Heart right ventricle (tissue), 16 donors: Measurements from ENCODE around the gene BST2. TPM values are rescaled to one million over a fixed set of nuclear protein-coding genes. Genes with fewer than 3 reads are reported as not detected.

Experiments
- ATAC-seq, 8 donors: fragments of 200-7000 bp; cut with Tn5 transposase; one replicate each; pipeline ENCODE4 v1.9.1; 2020; ENCODE audit warnings: mild to moderate bottlenecking in 8 of 8, moderate library complexity in 8 of 8, moderate number of reproducible peaks in 1 of 8
- DNase-seq, 2 donors: peaks; one replicate each; pipeline ENCODE4 v3.0.0-alpha.2; 2020
- H3K27ac ChIP-seq, 10 donors: fragments of 200-600 bp; sonication (generic) in 2 of 10; one replicate each; pipeline versions ENCODE4 v1.5.0 to v1.8.0; 2020 to 2022; ENCODE audit warnings: mild to moderate bottlenecking in 3 of 10
- H3K27me3 ChIP-seq, 7 donors: fragments of 200-600 bp; one replicate each; pipeline ENCODE4 v1.8.0; 2021 to 2022; ENCODE audit warnings: mild to moderate bottlenecking in 2 of 7
- H3K36me3 ChIP-seq, 9 donors: fragments of 200-600 bp; sonication (generic) in 1 of 9; one replicate each; pipeline versions ENCODE4 v1.5.0 to v1.8.0; 2020 to 2022; ENCODE audit warnings: mild to moderate bottlenecking in 2 of 9
- H3K4me1 ChIP-seq, 9 donors: fragments of 200-600 bp; sonication (generic) in 1 of 9; one replicate each; pipeline versions ENCODE4 v1.5.0 to v1.8.0; 2020 to 2022; ENCODE audit warnings: mild to moderate bottlenecking in 4 of 9
- H3K4me3 ChIP-seq, 10 donors: fragments of 200-600 bp; sonication (generic) in 2 of 10; one replicate each; pipeline versions ENCODE4 v1.5.0 to v1.8.0; 2020 to 2022; ENCODE audit warnings: mild to moderate bottlenecking in 7 of 10, moderate library complexity in 2 of 10
- H3K9me3 ChIP-seq, 11 donors: fragments of 200-600 bp in 10 of 11; sonication (generic) in 2 of 11; one replicate each; pipeline versions ENCODE4 v1.5.0 to v1.8.0; 2013 to 2022; ENCODE audit warnings: mild to moderate bottlenecking in 2 of 11, control low read depth in 1 of 11, moderate library complexity in 1 of 11
- CTCF ChIP-seq, 9 donors: fragments of 200-600 bp; sonication (generic) in 2 of 9; IDR thresholded peaks; one replicate each; pipeline versions ENCODE4 v1.5.0 to v1.8.0; 2021 to 2022; ENCODE audit warnings: antibody characterized with exemption in 9 of 9, mild to moderate bottlenecking in 5 of 9, moderate library complexity in 1 of 9
- WGBS, 2 donors: extraction: QIAGEN DNeasy Blood & Tissue Kit; methylation state at CpG; one replicate each; pipeline ENCODE4 v1.1.7; 2013; ENCODE audit warnings: inconsistent platforms in 1 of 2; 5-methylcytosine and 5-hydroxymethylcytosine counted together
- intact Hi-C, 10 donors: fragments of 100-400 bp; cut with DNase I; formaldehyde crosslinking; loops; one replicate each; pipeline versions ENCODE4 v1.11.1 to v1.14.2; 2022
- polyA plus RNA-seq, 2 donors: library from polyadenylated mRNA; stranded (reverse); fragments of 200-250 nt; gene quantifications; one replicate each; pipeline ENCODE4 v1.2.3, GENCODE V29; 2013
- total RNA-seq, 10 donors: library from RNA; stranded (reverse); fragmentation: NEBNext Ultra II Directional in 3 of 10; extraction: Animal tissue kit (Norgen Biotek cat#: 25700) in 3 of 10; gene quantifications; one replicate each; pipeline versions ENCODE4 v1.2.1 to v1.2.4, GENCODE V29; 2021 to 2023
- donor health status: Arrhythmogenic right ventricular cardiomyopathy.
- donor health status: ischemic (EF 13 %, LVEDD 7.1; RV severe dilation, severe dysfunction).
- donor health status: healthy with polysubstance abuse.
- donor health status: DM: no; HTN: yes; CAD: no.
- donor health status: DM: no; HTN: no; CAD: no.
- donor health status: ischemic (EF 25% LVEDD 6.9; RV normal size, moderate dysfunction).
- donor health status: ischemic (EF 25% LVEDD 5.7; RV mildly dilated, moderate dysfunction).
- donor health status: healthy.
- donor health status: DM: yes; HTN: yes; CAD: no.
- donor health status: Ischemic cardiomyopathy.
- donor health status: ischemic (EF 35%, LVEDD 5.7; RV mildly dilated, moderate dysfunction).
- donor health status: nonischemic (EF 11% LVEDD 7.7; RV severe dilation, severe dysfunction).
- donor health status: DM: yes; HTN: yes; CAD: no.
- donor health status: PGD.
- donor health status: ischemic (EF 29% LVEDD 5.4; RV normal size, mild dysfunction).
- donor health status: nonischemic (EF 23%, LVEDD 6.1; RV moderate dilation, normal function).

BST2 gene
- total and polyA plus RNA-seq, 12 donors, result 22.7 to 75.4 (median 37.7) TPM

GRCh38 chr19:17391371-17392151, 13.9 kb downstream of the BST2 start:
- DNase-seq (no peak), ATAC-seq (no peak)
- intact Hi-C loops, result loop anchor here in 5 of 10 donors (1.0 to 10.0 kb wide), 4 partner anchors 28 to 99 kb away; partner anchors contain the start of gene NXNL1 (in 1 of the 5)
- peak in 2 of 9 donors; percentile 2 to 6 for TF ChIP-seq CTCF (IDR thresholded peaks at IDR 0.05)
- H3K4me3 ChIP-seq, result peak overlapping the region; percentile 16 to 58 (median 51)
- peak overlapping the region in 1 of 10 donors; percentile 30 for H3K27ac ChIP-seq
- H3K4me1 ChIP-seq, result peaks cover 0 to 37% (median 19%) of the 10 kb centered on the region in 9 donors
- peaks cover 0 to 50% (median 15%) of the 10 kb centered on the region in 7 donors for H3K27me3 ChIP-seq
- H3K36me3 ChIP-seq, result no peaks in the 10 kb centered on the region
- WGBS, 2 donors, result 11 to 12% methylated on average over 26 of the region's 26 CpGs
- H3K9me3 ChIP-seq, result peaks cover 0 to 12% (median 0%) of the 10 kb centered on the region in 11 donors

GRCh38 chr19:17390665-17391370, 14.6 kb downstream of the BST2 start:
- Histone ChIP-seq H3K27ac (peak overlapping the region in 6 of 10 donors; percentile 5 to 35 (median 29)), H3K4me3 (peak overlapping the region; percentile 21 to 58 (median 52)), H3K4me1 (peaks cover 0 to 40% (median 23%) of the 10 kb centered on the region in 9 donors), H3K9me3 (peaks cover 0 to 12% (median 0%) of the 10 kb centered on the region in 11 donors), H3K36me3 (no peaks in the 10 kb centered on the region), H3K27me3 (peaks cover 0 to 50% (median 15%) of the 10 kb centered on the region in 7 donors)
- TF ChIP-seq CTCF (IDR thresholded peaks at IDR 0.05), result peak; percentile 50 to 87 (median 80)
- peak; percentile 96 to 99 (median 98) for ATAC-seq
- peak; percentile 93 to 94 for DNase-seq
- WGBS, 2 donors, result 1% methylated on average over 50 of the region's 50 CpGs
- intact Hi-C loops, result loop anchor here in 5 of 10 donors (1.0 to 10.0 kb wide), 4 partner anchors 28 to 99 kb away; partner anchors contain the start of gene NXNL1 (in 1 of the 5)

- peak overlapping the region in 9 of 10 donors; percentile 21 to 58 (median 52) for H3K4me3 ChIP-seq
- TF ChIP-seq CTCF (IDR thresholded peaks at IDR 0.05), result peak in 1 of 9 donors; percentile 10
- H3K27me3 ChIP-seq, result peaks cover 0 to 50% (median 15%) of the 10 kb centered on the region in 7 donors
- no peak for DNase-seq
- H3K27ac ChIP-seq, result peak overlapping the region in 5 of 10 donors; percentile 5 to 35 (median 28)
- peaks cover 0 to 42% (median 26%) of the 10 kb centered on the region in 9 donors for H3K4me1 ChIP-seq
- H3K9me3 ChIP-seq, result peaks cover 0 to 12% (median 0%) of the 10 kb centered on the region in 11 donors
- peak in 2 of 8 donors; percentile 2 for ATAC-seq
- WGBS, 2 donors, result 6 to 10% methylated on average over 32 to 37 of the region's 37 CpGs
- H3K36me3 ChIP-seq, result no peaks in the 10 kb centered on the region
- intact Hi-C loops, result loop anchor here in 8 of 10 donors (5.0 to 10.0 kb wide), 4 partner anchors 75 to 98 kb away; partner anchors contain the start of gene NXNL1 (in 1 of the 8)
These were observed 15.3 kb downstream of the BST2 start for GRCh38 chr19:17389957-17390664.
